Adrenal gland (tissue), 5 donors: ENCODE measurements around the gene NAA50.

Experiments used
- CTCF ChIP-seq, 6 experiments: fragments of 450-650 bp in 4 of 6; fragments of 200-600 bp in 2 of 6; sonication (generic) in 1 of 6; IDR thresholded peaks; 1 replicate in 5 of 6; 2 replicates in 1 of 6; pipeline versions ENCODE4 v1.5.1 to v1.8.0; 2016 to 2021; ENCODE audit warnings: antibody characterized with exemption in 6 of 6, mild to moderate bottlenecking in 2 of 6, moderate library complexity in 1 of 6
- POLR2A ChIP-seq, 2 donors: fragments of 450-650 bp; IDR thresholded peaks; one replicate each; pipeline ENCODE4 v1.6.1; 2017; ENCODE audit warnings: antibody characterized with exemption in 2 of 2, mild to moderate bottlenecking in 2 of 2, moderate library complexity in 1 of 2
- donor health status: DM: no; HTN: no; CAD: no.

GRCh38 chr3:113684271-113684819 is 61.7 kb downstream of the NAA50 start:
- no peak for TF ChIP-seq CTCF (IDR thresholded peaks at IDR 0.05)
- TF ChIP-seq POLR2A (IDR thresholded peaks at IDR 0.05): no peak
